HG03175 (cell line): ENCODE results near the gene POLR2L.

ENCODE experiments used
- ATAC-seq: cut with Tn5 transposase; IDR thresholded peaks from one replicate; pipeline ENCODE4 v1.9.1; 2021; ENCODE audit warnings: mild to moderate bottlenecking, moderate library complexity; ENCODE audit not compliant: unreplicated experiment

POLR2L gene

DNA sequence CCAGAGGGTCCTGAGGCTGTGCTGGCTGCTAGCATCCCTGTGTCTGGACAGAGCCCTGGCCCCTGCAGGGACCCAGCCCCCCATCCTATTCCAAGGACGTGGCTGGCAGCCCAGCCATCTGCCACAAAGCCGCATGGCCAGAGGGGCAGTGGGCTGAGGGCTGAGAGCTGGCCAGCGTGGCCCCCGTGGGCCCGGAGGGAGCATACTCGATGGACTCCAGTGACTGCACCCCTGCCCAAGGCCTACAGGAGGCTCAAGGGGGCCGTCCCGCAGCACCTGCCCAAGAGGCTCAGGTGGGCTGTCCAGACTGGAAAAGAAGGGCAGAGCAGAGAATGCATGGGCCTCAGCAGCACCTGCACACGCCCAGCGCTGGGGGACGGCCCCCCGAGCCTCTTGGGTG, 13.5 kb upstream of the POLR2L start:
- no peak for ATAC-seq

DNA sequence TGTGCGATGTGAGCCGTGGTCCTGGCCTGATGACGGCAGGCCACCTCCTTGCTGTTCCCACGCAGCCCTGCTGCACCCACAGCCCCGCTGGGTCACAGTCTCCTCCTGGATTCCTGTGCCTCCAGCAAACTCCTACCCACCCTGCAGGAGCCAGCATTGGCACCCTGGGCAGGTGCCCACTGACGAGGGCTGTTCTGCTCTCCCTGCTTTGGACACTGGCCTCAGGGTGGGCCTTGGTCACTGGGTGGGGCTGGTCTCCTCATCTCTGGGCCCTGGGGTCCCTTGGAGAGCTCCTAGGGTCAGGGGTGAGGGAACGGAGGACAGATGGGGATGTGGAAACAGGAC, 13.0 kb upstream of the POLR2L start:
- ATAC-seq: no peak

DNA sequence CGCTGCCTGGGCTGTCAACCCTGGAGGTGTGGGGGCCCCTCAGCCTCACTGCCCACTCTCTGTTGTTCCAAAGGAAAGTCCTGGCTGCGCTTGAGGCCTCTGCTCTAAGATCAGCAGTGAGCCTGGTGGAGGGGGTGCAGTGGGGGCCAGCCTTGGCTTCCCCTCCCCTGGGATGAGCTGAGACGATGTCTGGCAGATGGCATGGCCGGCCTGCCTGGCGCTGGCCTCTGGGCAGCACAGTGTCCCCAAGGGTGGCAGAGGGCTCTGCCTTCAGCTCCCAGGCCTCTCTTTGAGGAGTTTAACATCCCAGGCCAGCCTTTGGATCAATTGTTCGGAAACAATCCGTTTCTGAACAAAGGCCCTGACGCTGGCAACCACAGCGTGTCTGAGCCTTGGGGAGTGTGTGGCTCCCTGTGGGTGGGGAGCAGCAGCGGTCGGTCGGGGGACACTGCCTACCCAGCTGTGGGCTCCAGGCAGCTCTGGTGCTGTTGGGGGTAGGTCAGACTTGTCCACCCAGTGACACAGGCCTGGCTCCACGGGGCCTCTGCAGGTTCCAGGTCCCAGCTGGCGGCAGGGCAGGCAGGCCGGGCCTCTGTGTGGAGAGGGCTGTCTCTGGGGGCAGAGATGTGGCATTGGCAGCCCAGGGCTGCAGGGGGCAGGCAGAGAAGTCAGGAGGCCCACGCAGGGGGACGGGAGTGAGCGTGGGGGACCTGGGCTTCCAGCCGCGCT, 12.4 kb upstream of the POLR2L start:
- ATAC-seq: no peak

DNA sequence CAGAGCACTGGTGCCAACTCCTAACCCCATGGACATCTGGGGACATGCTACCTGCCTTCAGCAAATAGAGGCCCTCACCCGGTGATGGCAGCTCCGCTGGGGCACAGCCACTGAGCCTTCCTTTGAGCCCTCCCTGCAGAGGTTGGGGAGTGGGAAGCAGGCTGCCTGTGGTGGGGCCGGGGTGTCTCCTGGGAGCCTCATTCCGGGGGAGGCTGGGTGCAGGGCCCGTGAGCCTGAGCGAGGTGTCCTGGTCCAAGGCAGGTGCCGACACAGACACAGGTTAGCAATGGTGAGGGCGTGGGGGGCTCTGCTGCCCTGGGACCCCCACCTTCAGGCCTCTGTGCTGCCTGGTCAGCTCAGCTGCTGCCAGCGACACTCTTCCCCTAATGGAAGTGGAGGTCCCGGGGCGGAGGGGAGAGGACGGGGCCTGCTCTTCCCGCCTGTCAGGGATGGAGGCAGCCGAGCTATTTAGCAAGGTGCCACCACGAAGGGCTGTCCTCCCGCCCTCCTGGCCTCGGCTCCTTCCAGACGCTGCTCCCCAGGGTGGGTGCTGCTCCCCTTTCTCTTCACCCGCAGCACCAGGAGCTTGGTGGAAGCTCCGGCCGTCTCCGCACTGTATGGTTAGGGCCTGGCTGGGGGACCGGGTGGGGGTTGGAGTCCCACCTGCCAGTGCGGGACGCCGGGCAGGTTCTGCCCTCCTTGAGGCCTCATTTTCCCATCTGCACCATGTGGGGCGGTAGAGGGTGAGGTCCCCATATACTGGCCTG, 11.5 kb upstream of the POLR2L start:
- no peak for ATAC-seq

DNA sequence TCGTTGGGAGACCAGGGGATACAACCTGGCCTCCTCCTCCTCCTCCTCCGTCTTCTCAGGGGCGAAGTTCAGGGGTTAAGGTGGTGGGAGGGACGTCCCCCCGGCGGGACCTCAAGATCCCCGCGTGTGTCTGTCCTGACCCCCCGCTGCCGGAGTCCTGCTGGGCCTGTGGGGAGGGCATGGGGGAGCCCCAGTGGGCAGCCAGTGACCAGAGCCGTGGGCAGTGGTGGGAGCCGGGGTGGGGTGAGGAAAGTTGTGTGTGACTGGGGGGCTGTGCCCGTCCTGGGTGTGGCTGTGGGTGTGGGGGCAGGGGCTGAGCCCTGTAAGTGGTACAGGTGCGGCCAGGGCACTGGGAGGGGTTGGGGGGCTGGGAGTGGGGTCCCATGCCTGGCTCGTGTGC, 10.4 kb upstream of the POLR2L start:
- ATAC-seq: no peak

DNA sequence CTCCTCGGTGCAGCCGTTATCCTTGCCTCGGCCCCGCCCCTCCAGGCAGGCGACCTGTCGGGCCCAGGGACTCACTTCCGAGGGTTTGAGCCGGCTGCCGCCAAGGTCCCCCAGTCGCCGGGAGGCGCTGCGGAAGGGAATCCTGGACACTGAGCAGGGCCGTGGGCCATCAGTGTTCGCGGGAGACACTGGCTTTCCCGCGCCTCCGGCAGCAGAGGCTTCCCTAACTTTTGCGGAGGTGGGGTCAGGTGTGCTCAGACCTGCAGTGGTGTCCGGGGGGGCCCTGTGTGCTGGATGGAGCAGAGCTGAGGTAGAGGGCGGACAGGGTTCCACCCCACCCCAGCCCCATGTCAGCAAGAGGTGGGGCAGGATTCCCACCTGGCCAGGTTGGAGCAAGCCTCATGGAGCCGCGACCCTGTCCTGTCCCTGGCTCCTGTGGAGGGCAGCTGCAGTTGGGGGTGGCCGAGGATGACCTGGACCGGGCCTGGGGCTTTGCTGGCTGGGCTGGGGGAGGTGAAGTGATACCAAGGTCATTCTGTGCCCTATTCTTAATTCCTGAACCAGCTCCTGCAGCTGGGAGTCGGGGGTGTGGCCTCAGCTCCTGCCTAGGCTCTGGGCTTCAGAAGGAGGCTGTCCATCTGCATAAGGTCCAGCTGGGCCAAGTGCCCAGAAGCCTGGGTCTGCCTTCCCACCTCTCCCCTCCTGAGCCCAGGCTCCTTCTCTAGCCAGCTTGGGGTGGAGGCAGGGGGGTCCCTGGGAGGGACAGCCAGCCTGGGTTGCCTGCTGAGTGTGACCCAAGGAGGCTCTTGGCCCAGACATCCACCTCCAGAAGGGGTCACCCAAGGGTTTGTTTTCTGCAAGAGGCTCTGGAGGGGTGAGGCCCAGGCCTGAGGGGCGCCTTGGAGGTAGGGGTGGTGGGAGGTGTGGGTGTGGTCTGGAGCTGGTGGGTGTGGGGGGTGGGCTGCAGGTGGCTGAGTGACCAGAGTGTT, 8.7 kb upstream of the POLR2L start:
- no peak for ATAC-seq

DNA sequence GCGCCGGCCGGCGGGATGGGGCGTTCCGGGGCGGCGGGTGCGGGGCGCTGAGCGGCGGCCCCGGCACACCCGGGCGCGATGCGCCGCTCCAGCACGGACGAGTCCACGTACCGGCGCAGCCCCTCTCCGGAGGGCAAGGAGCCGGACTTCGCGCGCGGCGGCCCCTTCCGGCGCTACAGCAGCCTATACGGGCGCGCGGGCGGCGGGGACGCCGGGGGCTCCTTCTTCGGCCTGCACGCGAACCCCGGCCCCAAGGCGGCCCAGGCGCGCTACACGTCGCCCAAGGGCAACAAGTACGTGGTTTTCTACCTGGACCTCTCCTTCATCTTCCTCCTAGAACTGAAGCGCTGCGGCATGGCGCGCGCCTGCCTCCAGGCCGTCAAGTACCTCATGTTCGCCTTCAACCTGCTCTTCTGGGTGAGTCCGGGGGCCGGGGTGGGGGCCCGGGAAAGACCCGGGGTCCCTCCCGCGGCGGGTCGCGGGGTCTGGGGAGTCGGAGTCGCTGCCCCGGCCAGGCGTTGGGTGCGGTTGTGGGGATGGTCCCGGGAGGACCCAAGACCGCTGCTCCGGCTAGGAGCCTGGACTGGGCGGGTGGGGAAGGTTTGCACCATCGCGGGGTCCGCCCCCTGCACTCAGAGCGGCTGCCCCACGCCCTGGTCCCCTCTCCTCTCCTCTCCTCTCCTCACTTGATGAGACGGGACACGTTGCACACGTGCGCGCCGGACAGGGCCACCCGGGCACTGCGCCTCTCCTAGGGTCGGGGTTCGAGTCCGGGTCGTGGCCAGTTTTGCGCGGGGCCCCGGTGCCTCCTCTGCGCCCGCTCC, 7.8 kb upstream of the POLR2L start:
- no peak for ATAC-seq

DNA sequence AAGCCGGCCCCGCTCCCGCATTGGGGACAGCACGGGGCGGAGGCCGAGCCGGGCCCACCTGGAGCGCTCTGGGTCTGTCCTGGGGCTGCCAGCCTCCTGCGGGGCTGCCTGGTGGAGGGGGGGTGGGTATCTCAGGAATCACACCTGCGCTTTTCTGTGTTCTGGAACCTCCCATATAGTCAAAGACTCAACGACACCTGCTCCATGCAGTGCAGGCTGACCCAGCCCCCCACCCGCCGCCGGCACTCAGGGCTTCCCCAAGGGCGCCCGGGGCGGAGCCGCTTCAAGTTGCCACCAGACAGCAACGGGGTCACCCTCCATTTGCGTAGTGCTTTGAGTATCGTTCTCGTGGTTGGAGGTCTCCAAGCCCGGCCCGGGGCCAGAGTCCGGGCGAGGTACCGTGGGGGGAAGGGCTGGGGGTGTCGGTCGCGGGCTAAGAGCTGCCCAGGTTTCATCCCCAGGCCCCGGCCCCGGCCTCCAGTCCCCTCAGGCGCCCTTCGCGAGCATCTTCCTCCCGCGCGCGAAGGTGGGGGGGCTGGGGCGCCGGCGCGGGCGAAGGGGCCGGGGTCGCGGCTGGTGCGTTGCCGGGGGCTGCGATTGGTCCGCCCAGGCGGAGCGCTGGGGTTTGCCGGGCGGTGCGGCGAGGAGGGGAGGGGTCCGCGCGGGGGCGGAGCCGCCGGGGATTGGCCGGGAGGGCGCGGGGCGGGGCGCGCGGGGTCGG, 6.9 kb upstream of the POLR2L start:
- no peak for ATAC-seq

DNA sequence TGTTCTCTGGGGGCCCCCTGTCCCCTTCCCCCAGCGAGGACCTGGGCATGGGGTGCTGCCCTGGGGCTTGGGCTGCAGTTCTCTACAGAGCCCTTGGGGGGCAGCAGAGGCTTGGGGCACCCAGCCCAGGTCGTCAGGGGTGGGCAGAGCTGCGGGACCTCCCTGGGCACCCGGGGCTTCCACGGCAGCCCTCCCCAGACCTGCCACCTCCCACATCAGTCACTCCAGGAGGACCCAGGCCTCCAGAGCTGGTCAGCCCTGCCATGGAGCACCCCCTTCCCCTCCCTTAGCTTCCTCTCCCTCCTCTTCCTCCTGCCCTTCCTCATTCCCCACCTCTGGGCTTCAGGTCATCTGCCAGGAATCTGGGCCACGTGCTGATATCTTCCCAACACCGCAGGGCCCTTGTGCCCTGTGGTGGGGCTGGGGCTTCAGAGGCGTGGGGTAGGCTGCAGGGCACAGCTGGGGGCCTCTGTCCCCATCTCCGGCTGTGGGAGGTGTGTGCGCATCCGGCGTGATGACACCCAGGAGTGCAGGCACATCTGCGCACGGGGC, 6.1 kb upstream of the POLR2L start:
- no peak for ATAC-seq

DNA sequence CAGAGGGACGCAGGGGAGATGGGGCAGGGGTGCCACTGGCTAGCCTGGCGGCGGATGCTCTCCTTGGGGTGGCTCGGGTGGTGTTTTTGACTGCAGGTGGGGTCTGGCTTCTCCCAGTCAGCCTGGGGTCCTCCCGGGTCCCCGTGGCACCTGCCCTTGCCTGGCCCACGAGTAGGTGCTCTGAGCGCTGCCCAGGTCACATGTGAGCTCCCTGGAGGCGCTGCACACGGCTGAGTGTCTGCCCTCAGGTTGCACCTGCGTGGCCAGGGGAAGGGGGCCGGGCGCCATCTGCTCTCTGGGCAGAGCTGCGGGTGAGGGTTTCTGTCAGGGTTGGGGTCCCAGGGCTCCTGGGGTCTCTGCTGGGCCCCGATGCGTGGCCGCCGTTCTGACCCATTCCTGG, 5.5 kb upstream of the POLR2L start:
- no peak for ATAC-seq

DNA sequence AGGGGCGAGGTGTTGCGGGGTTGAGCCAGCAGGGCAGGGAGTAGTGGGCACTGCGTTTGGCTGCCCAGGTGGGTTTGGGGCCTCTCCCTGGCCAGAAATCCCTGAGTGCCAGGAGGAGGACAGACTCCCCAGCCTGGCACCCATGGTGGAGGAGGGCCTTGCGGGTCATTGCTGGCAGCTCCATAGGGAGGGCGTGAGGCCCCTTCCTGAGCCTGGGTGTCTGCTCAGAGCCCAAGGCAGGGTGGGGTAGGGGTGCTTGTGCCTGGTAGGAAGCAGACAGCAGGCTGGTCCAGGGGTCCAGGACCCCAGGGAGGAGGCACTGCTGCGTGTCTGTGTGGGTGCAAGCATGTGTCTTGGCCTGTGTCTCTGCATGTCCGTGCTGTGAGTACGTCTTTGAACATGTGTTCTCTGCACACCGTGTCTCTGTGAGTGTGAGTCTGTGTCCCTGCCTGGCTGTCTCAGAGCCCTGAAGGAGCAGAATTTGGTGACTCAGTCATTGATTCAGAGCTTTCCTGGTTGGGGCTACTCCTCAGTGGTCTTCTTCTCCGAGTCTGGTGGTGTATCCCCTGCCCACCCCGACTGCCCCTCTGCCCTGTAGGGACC, 4.3 kb upstream of the POLR2L start:
- no peak for ATAC-seq

DNA sequence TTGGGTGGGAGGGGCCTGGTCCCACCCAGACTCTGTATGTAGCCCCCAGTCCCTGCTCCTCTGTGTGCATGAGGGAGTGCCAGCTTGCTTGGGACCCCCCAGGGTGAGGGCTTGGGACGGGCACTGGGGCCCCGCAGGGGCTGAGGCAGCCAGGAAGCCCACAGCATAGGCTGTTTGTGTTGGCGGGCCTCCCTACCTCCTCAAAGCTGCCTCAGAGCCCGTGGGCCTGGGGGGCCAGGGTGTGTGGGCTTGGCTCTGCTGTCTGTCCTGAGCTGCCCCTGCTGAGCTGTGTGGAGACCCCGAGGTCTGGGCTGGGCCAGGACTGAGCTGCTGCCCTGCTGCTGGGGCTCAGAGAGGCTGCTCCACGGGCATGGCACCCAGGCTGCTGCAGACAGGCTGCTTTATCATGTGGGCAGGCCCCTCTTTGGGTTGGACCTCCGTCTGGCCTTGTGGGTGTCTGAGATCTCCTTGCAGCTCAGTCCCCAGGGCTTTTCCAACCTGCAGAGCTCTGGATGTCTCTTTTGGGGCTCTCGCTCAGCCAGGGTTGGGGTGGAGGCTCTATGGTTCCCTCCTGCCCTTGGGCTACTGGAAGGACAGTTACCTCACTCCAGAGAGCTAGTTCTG, 3.7 kb upstream of the POLR2L start:
- ATAC-seq: no peak

DNA sequence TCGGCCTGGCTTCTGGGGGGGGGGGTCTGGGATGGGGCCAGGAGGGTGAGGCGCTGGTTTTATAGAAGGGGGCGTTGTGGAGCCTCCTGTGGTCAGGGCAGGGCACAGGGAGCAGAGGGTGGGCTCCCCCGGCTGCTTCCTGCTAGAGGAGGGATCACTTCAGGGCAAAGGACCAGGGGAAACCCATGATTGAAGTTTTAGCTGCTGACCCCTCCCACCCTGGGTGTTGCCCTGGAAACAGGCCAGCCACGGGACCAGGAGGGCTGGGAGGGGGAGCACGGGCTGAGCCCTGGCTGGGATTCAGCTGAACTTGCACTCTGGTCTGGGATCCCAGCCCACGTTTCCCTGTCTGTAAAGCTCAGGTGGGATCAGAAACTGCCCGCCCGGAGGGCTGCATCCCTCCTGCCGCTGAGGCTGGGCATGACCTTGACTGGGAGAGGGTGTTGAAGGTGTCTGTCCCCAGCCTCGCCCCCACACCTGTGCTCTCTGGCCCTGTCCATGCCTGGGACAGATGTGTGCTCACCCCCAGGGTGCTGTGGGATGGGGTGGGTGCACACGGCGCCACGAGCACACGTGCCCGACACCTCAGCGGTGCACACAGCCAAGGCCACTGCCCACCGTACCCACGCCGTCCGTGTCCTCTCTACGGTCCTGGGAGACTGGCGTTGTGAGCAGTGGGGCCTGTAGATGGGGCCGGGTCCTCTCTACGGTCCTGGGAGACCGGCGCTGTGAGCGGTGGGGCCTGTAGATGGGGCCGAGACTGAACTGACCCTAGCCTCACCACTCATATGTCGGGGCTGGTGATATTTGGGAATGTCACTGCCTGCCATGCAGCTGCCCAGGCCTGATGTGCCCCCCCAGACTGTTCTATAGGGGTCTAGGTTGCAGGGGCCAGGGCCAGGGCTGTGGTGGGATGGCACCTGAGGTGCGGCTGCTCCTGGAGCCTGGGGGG, 2.6 kb upstream of the POLR2L start:
- no peak for ATAC-seq

DNA sequence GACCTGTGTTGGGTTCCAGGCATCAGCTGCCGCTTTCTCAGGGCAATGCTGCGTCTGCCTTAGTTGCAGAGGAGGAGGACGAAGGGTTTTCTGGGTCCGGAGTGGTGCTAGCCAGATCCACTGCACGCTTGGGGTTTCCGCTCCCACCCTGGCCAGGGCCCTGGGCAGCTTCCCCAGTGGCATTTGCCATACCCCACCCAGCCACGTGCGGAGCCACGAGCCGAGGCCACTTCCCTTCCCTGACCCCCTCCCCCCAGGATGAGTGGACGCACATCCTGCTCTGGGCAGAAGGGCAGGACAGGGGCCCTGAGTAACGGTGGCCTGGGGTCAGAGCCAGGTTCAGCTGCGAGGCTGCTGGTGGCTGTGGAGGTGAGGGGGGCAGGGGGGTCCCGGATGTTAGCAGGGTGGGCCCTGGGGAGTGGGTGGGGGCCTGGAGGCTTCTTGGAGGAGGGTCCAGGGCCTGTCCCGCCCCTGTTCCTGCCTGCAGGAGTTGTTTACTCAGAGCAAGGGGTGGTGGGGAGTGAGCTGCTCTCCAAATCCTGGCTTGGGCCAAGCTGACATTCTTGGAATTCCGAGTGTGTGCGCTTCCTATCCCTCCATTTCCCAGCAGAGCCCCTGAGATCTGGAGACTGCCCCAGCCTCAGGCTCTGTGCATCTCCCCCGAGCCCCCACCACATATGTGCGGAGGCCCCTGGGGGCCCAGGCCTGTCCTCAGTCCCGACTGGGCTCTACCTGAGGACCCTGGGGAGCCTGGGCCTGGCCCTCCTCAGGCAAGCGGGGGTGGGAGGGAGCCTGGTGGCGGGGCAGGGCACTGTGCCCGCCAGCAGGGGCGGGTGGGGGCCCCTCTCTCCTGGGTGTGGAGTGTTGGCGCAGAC, 1.7 kb upstream of the POLR2L start:
- ATAC-seq: no peak

DNA sequence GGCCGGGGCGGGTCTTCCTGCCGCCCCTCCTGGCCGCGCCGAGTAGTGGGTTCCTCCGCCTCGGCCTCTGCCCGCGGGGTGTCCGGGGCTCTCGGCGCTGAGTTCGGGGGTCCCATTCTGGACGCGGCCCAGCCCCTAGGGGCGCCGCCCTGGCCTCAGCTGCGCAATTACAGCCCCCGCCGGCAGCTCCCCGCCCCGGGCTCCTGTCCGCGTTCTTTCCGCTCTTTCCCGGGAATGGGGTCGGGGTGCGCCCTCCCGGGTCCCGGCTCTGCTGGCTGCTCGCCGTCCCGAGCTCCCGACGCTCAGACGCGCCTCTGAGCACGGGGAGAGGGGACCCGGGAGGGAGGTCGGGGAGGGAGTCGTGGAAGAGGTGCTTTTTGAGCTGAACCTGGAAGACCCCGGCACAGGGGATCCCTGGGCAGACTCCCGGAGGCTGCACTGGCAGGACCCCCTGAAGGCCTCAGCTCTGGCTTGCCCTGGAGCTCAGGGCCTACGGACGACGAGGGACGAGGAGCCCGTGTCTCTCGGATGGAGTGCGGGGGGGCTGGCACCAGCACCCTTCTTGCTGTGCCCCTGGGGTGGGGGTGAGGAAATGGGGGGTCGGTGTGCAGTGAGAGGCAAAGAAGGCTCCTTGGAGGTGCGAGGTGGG, 881 bp upstream of the POLR2L start:
- no peak for ATAC-seq

DNA sequence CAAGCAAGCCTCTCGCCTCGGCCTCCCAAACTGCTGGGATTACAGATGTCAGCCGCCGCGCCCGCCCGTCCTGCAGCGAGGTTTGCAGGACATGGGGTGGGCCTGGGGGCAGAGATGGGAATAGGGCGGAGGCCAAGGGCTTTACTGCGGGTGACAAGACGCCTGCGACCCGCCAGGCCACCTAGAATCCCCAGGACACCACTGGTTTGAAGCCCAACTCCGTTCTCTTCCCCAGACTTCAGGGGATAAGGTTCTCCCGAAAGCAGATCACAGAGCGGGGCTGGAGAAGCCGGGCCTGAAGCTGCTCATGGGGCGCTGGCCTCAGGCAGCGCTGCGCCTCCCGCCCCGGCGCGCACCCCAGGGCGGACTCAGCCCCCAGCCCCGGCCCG, 354 bp downstream of the POLR2L start:
- peak; percentile 33 for ATAC-seq
